Sigmoid colon (tissue), 7 donors: ENCODE data around the gene F2RL1. TPM values are rescaled to one million over a fixed set of nuclear protein-coding genes. Genes with fewer than 3 reads are reported as not detected.

Experiments
- DNase-seq: peaks from one replicate; pipeline ENCODE4 v3.0.0-alpha.2; 2019
- H3K27ac ChIP-seq, 4 donors: fragments of 200-600 bp; sonication (generic); one replicate each; pipeline ENCODE4 v1.5.1; 2016 to 2019; ENCODE audit warnings: mild to moderate bottlenecking in 1 of 4
- H3K27me3 ChIP-seq, 3 donors: fragments of 200-600 bp; sonication (generic); one replicate each; pipeline ENCODE4 v1.5.1; 2019; ENCODE audit warnings: mild to moderate bottlenecking in 1 of 3
- H3K36me3 ChIP-seq, 4 donors: fragments of 200-600 bp; sonication (generic); one replicate each; pipeline ENCODE4 v1.5.1; 2016 to 2019
- H3K4me1 ChIP-seq, 4 donors: fragments of 200-600 bp; sonication (generic); one replicate each; pipeline ENCODE4 v1.5.1; 2017 to 2019
- H3K4me3 ChIP-seq, 4 donors: fragments of 200-600 bp; sonication (generic); one replicate each; pipeline ENCODE4 v1.5.1; 2017 to 2019; ENCODE audit warnings: mild to moderate bottlenecking in 2 of 4, moderate library complexity in 1 of 4
- H3K9me3 ChIP-seq, 4 donors: fragments of 200-600 bp in 3 of 4; sonication (generic) in 3 of 4; one replicate each; pipeline versions ENCODE4 v1.5.1 to v1.6.1; 2013 to 2019
- EP300 ChIP-seq, 4 donors: sonication (generic); formaldehyde crosslinking; IDR thresholded peaks; one replicate each; pipeline ENCODE4 v1.6.1; 2017; ENCODE audit warnings: antibody characterized with exemption in 4 of 4
- POLR2A ChIP-seq, 2 donors: fragments of 450-650 bp; IDR thresholded peaks; one replicate each; pipeline ENCODE4 v1.6.1; 2016; ENCODE audit warnings: antibody characterized with exemption in 2 of 2, mild to moderate bottlenecking in 2 of 2, moderate library complexity in 2 of 2
- POLR2AphosphoS5 ChIP-seq, 4 donors: sonication (generic); formaldehyde crosslinking; IDR thresholded peaks; one replicate each; pipeline ENCODE4 v1.6.1; 2017; ENCODE audit warnings: antibody characterized with exemption in 4 of 4
- WGBS, 2 donors: extraction: QIAGEN DNeasy Blood & Tissue Kit; methylation state at CpG; one replicate each; pipeline ENCODE4 v1.1.7; 2013; 5-methylcytosine and 5-hydroxymethylcytosine counted together
- intact Hi-C: fragments of 100-400 bp; cut with DNase I; formaldehyde crosslinking; loops from one replicate; pipeline ENCODE4 v1.15.1; 2023
- polyA plus RNA-seq, 3 donors: library from polyadenylated mRNA; stranded (reverse); fragments of 200-250 nt; gene quantifications; one replicate each; pipeline ENCODE4 v1.2.3, GENCODE V29; 2013
- total RNA-seq, 4 donors: library from RNA; depleted of rRNA; stranded (reverse); fragments of >200 nt; gene quantifications; one replicate each; pipeline ENCODE4 v1.1.0, GENCODE V29; 2016
- TF ChIP-seq, protein P1 (sequence below), 4 experiments: fragments of 450-650 bp in 3 of 4; fragments of 200-600 bp in 1 of 4; IDR thresholded peaks; one replicate each; pipeline ENCODE4 v1.5.1; 2016 to 2019; ENCODE audit warnings: antibody characterized with exemption in 4 of 4, mild to moderate bottlenecking in 3 of 4, moderate library complexity in 2 of 4
- donor health status: healthy with polysubstance abuse.
- donor health status: Bipolar disorder and iron deficiency.
- donor health status: healthy.

F2RL1 gene
- total and polyA plus RNA-seq, 7 donors = 0.16 to 51.7 (median 0.55) TPM

DNA sequence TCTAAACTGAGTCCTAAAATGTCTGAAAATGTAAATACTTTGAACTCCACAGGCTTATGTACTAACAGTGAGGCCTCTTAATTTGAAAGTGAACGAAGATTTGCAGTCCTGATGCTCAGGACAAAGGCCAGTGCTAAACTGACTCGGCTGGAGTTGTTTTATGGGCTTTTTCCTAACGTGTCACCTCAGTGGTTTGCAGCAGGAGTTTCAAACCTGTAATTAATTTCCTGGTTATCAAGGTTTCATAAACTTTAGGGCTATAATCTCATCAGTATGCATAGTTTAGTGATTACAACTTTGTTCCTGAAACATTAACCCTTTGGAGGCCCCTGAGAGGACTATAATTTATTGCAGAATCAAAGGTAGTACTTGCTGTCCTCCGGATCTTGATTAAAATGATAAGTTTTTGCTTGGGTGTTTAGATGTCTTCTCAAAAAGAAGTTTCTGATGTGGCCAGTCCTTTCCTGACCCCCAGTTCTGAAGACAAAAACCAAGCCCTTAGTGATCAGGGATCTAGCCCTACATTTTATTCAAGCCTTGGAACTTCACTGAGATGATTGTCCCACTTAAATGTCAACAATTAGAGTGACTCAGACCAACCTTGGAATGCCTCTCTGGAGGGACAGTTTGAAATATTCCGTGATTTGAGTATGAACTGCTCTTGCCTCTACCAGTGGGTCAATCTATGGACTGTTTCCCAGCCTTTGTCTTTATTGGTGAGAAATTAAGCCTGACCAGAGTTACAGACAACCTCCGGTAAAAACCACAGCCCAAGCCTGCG is 19.8 kb downstream of the F2RL1 start:
- H3K27me3 ChIP-seq = no peaks in the 10 kb centered on the region
- no peak overlapping the region for H3K4me3 ChIP-seq
- TF ChIP-seq EP300 (IDR thresholded peaks at IDR 0.05) = no peak
- TF ChIP-seq, protein P1, sequence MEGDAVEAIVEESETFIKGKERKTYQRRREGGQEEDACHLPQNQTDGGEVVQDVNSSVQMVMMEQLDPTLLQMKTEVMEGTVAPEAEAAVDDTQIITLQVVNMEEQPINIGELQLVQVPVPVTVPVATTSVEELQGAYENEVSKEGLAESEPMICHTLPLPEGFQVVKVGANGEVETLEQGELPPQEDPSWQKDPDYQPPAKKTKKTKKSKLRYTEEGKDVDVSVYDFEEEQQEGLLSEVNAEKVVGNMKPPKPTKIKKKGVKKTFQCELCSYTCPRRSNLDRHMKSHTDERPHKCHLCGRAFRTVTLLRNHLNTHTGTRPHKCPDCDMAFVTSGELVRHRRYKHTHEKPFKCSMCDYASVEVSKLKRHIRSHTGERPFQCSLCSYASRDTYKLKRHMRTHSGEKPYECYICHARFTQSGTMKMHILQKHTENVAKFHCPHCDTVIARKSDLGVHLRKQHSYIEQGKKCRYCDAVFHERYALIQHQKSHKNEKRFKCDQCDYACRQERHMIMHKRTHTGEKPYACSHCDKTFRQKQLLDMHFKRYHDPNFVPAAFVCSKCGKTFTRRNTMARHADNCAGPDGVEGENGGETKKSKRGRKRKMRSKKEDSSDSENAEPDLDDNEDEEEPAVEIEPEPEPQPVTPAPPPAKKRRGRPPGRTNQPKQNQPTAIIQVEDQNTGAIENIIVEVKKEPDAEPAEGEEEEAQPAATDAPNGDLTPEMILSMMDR (IDR thresholded peaks at IDR 0.05) = no peak
- TF ChIP-seq POLR2AphosphoS5 (IDR thresholded peaks at IDR 0.05) = no peak
- no peak for TF ChIP-seq POLR2A (IDR thresholded peaks at IDR 0.05)
- 18 to 52% methylated on average over 7 of the region's 7 CpGs for WGBS, 2 donors
- intact Hi-C loops = no loop called here
- no peaks in the 10 kb centered on the region for H3K36me3 ChIP-seq
- H3K4me1 ChIP-seq = no peaks in the 10 kb centered on the region
- no peaks in the 10 kb centered on the region for H3K9me3 ChIP-seq
- no peak for DNase-seq
- no peak overlapping the region for H3K27ac ChIP-seq

DNA sequence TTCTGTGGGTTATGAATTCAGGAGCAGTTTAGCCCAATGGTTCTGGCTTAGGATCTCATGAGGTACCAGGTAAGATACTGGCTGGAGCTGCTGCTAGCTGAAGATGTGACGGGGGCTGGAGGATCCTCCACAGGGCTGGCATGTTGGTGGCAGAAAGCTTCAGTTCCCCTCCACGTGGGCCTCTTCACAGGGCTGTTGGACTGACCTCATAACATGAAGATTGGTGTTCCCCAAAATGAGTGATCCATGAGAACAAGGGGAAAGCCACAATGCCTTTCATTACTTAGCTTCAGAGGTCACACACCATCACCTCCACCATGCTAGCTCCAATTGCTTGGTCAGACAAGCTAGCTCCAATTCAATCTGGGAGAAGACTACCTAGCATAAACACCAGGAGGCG is 22.5 kb downstream of the F2RL1 start:
- H3K27ac ChIP-seq = no peak overlapping the region
- H3K9me3 ChIP-seq = no peaks in the 10 kb centered on the region
- TF ChIP-seq, protein P1 (IDR thresholded peaks at IDR 0.05) = no peak
- no peak for TF ChIP-seq POLR2AphosphoS5 (IDR thresholded peaks at IDR 0.05)
- TF ChIP-seq POLR2A (IDR thresholded peaks at IDR 0.05) = no peak
- no peak for TF ChIP-seq EP300 (IDR thresholded peaks at IDR 0.05)
- no peak for DNase-seq
- intact Hi-C loops = no loop called here
- WGBS, 2 donors = 77 to 87% methylated on average over 3 of the region's 3 CpGs
- H3K27me3 ChIP-seq = no peaks in the 10 kb centered on the region
- H3K4me1 ChIP-seq = no peaks in the 10 kb centered on the region
- H3K36me3 ChIP-seq = no peaks in the 10 kb centered on the region
- H3K4me3 ChIP-seq = no peak overlapping the region

DNA sequence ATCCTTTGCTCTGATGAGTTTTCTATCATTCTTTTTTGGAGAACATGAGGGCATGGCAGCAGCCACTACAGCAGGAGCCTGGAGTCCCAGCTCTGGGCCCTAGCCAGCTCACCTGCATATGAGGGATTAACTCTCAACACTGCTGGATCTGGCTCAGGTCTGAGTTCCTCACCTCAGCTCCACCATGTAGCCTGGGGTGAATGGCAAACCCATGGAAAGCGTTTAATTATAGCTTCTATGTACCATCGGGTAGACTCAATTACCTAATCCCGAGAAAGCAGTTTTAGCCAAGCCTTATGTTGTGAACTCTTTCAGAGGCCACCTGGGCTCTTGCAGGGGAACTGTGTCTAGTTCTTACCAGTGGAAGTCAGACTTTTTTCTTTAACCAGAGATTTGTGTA is 27.1 kb downstream of the F2RL1 start:
- Histone ChIP-seq H3K9me3 (no peaks in the 10 kb centered on the region), H3K4me1 (no peaks in the 10 kb centered on the region), H3K27me3 (no peaks in the 10 kb centered on the region), H3K36me3 (no peaks in the 10 kb centered on the region), H3K27ac (no peak overlapping the region), H3K4me3 (no peak overlapping the region)
- intact Hi-C loops = no loop called here
- no peak for TF ChIP-seq EP300 (IDR thresholded peaks at IDR 0.05)
- DNase-seq = no peak
- WGBS, 2 donors = 96 to 99% methylated on average over 3 of the region's 3 CpGs

DNA sequence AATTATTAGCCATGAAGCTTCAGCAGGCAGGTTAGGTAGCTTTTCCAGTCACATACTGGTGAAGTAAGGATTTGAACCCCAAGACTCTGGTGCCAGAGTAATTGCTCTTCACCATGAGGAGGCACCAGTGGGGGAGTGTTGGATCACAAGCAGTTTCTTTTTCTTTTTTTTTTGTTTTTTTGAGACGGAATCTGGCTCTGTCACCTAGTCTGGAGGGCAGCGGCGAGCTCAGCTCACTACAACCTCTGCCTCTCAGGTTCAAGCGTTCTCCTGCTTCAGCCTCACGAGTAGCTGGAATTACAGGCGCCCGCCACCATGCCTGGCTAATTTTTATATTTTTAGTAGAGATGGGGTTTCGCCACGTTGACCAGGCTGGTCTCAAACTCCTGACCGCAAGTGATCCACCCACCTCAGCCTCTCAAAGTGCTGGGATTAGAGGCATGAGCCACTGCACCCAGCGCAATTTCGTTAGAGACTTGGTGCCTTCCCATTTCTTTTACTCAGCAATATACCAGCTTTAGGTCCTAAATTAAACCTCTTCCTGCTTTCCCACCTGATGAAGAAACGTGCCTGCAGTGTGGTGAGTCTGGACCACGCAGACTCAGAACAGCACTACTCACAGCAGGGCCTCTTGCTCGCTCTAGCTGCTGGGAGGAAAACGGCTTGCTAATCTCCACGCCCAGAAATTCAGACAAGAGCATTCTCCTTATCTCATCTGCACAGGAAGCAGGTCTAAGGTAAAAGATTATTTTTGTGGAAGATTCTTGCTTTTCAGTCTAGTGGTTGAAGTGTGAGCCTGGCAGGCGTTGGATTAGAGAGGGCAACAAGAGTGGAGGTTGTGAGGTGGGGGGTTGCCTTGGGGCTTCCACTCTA is 30.8 kb downstream of the F2RL1 start, which contains the start of gene S100Z:
Gene S100Z, plus strand, starts transcription at position 596 of the 873 bp plus-strand sequence. CDS start 25,346 bp downstream, outside the sequence.
- 62 to 66% methylated on average over 18 of the region's 18 CpGs for WGBS, 2 donors
- Histone ChIP-seq H3K36me3 (no peaks in the 10 kb centered on the region), H3K4me1 (no peaks in the 10 kb centered on the region), H3K9me3 (no peaks in the 10 kb centered on the region), H3K27ac (no peak within 1 kb of the TSS), H3K4me3 (no peak within 1 kb of the TSS), H3K27me3 (no peaks in the 10 kb centered on the region)
- no peak for DNase-seq
- TF ChIP-seq EP300 (IDR thresholded peaks at IDR 0.05) (no peak), POLR2A (IDR thresholded peaks at IDR 0.05) (no peak), POLR2AphosphoS5 (IDR thresholded peaks at IDR 0.05) (no peak)
- TF ChIP-seq, protein P1 (IDR thresholded peaks at IDR 0.05) = no peak
- intact Hi-C loops = no loop called here

DNA sequence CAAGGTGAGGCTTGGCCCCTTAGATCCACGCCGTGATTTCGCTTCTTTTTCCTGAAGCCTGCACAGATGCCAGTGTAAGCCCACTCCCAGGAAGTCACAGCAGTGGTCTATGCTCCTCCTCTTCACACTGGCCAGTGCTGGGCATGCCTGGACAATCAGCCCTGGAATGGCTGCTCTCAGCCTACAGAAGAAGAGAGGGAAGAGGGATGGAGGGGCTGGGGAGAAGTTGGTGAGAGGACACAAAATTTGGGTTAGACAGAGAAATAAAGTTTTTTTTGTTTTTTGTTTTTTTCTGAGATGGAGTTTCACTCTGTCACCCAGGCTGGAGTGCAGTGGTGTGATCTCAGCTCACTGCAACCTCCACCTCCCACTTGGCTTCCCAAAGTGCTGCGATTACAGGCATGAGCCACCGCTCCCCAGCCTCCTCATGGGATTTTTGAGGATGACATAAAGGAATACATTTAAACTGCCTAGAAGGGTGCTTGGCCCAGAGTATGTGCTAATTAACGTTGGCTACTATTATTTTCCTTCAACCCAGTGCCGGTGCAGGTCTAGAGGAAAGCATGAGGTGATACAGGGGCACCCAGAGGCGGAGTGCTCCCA is 31.8 kb downstream of the F2RL1 start:
- WGBS, 2 donors = 88 to 92% methylated on average over 8 of the region's 8 CpGs
- Histone ChIP-seq H3K9me3 (no peaks in the 10 kb centered on the region), H3K4me3 (no peak overlapping the region), H3K36me3 (no peaks in the 10 kb centered on the region), H3K27me3 (no peaks in the 10 kb centered on the region), H3K27ac (peak overlapping the region in 1 of 4 donors; percentile 31), H3K4me1 (no peaks in the 10 kb centered on the region)
- TF ChIP-seq, protein P1 (IDR thresholded peaks at IDR 0.05) = no peak
- TF ChIP-seq POLR2A (IDR thresholded peaks at IDR 0.05) (no peak), POLR2AphosphoS5 (IDR thresholded peaks at IDR 0.05) (no peak), EP300 (IDR thresholded peaks at IDR 0.05) (no peak)
- no peak for DNase-seq
- intact Hi-C loops = no loop called here
